Smooth muscle cell (in vitro differentiated cells): Measurements from ENCODE around the gene DUSP18. TPM values are rescaled to one million over a fixed set of nuclear protein-coding genes. Genes with fewer than 3 reads are reported as not detected.
"Not testable (repeated sequence)": the region's sequence is repeated elsewhere in the genome, so short reads cannot be mapped to it uniquely, and the experiment has no call there.

ENCODE experiments used
- DNase-seq: peaks from one replicate; lab custom pipeline; 2025; ENCODE audit not compliant: unreplicated experiment; lab: John Stamatoyannopoulos, UW
- H2AFZ ChIP-seq: fragments of 200-600 bp; sonication (generic); 2 replicates; pipeline ENCODE4 v1.6.0; 2016; ENCODE audit warnings: antibody characterized with exemption, low read depth, mild to moderate bottlenecking
- H3F3A ChIP-seq: fragments of 200-600 bp; sonication (generic); 2 replicates; pipeline ENCODE4 v1.6.0; 2017; ENCODE audit warnings: antibody characterized with exemption, low read depth
- H3K27ac ChIP-seq: fragments of 200-600 bp; sonication (generic); 2 replicates; pipeline ENCODE4 v1.5.1; 2016; ENCODE audit warnings: low read depth, mild to moderate bottlenecking
- H3K27me3 ChIP-seq: fragments of 200-600 bp; sonication (generic); 2 replicates; pipeline ENCODE4 v1.6.1; 2016; ENCODE audit warnings: low read depth, mild to moderate bottlenecking
- H3K36me3 ChIP-seq: fragments of 200-600 bp; sonication (generic); 2 replicates; pipeline ENCODE4 v1.5.1; 2016; ENCODE audit warnings: low read depth
- H3K4me1 ChIP-seq: fragments of 200-600 bp; sonication (generic); 2 replicates; pipeline ENCODE4 v1.5.1; 2016; ENCODE audit warnings: low read depth
- H3K4me2 ChIP-seq: fragments of 200-600 bp; sonication (generic); 2 replicates; pipeline ENCODE4 v1.6.0; 2016; ENCODE audit warnings: mild to moderate bottlenecking
- H3K4me3 ChIP-seq: fragments of 200-600 bp; sonication (generic); 2 replicates; pipeline ENCODE4 v1.5.1; 2016; ENCODE audit warnings: mild to moderate bottlenecking
- H3K79me2 ChIP-seq: fragments of 200-600 bp; sonication (generic); 2 replicates; pipeline ENCODE4 v1.6.0; 2016; ENCODE audit warnings: low read depth, mild to moderate bottlenecking
- H3K9ac ChIP-seq: fragments of 200-600 bp; sonication (generic); 2 replicates; pipeline ENCODE4 v1.6.0; 2016; ENCODE audit warnings: low read depth
- H3K9me3 ChIP-seq: fragments of 200-600 bp; sonication (generic); replicated peaks from 2 replicates; pipeline ENCODE4 v1.5.1; 2016; ENCODE audit warnings: low read depth
- H4K20me1 ChIP-seq: fragments of 200-600 bp; sonication (generic); 2 replicates; pipeline ENCODE4 v1.6.0; 2016; ENCODE audit warnings: low read depth
- CTCF ChIP-seq: fragments of 200-600 bp; sonication (generic); IDR thresholded peaks from 2 replicates; pipeline ENCODE4 v1.5.1; 2017; ENCODE audit warnings: borderline replicate concordance, mild to moderate bottlenecking, antibody characterized with exemption; ENCODE audit not compliant: insufficient read depth, poor library complexity, severe bottlenecking
- WGBS: methylation state at CpG from one replicate; pipeline ENCODE4 v1.1.7; 2016; ENCODE audit warnings: low lambda C conversion rate; 5-methylcytosine and 5-hydroxymethylcytosine counted together
- polyA plus RNA-seq: library from polyadenylated mRNA; unstranded; fragments of >200 nt; fragmentation: Nextera tagmentation; extraction: Ambion mirVana; gene quantifications from 2 replicates; pipeline ENCODE4 v1.2.1, GENCODE V29; 2016
- total RNA-seq: library from RNA; depleted of rRNA; stranded (reverse); fragments of >200 nt; gene quantifications from 2 replicates; pipeline ENCODE4 v1.2.3, GENCODE V29; 2014

DUSP18 gene
- total and polyA plus RNA-seq, 2 experiments from 2014 or later: 8.1 to 8.9 TPM

DNA sequence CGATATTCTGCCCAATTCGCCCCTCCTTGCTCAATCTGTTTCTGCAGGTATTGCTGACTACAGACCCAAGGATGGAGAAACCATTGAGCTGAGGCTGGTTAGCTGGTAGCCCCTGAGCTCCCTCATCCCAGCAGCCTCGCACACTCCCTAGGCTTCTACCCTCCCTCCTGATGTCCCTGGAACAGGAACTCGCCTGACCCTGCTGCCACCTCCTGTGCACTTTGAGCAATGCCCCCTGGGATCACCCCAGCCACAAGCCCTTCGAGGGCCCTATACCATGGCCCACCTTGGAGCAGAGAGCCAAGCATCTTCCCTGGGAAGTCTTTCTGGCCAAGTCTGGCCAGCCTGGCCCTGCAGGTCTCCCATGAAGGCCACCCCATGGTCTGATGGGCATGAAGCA lies 41.3 kb downstream of the DUSP18 start:
- Histone ChIP-seq H3K27ac (no peak overlapping the region), H3K36me3 (no peaks in the 10 kb centered on the region), H3K9me3 (no peaks in the 10 kb centered on the region), H3K27me3 (no peaks in the 10 kb centered on the region), H4K20me1 (no peaks in the 10 kb centered on the region), H3K9ac (no peak overlapping the region), H3K79me2 (no peaks in the 10 kb centered on the region), H3K4me3 (no peak overlapping the region), H3K4me2 (no peak overlapping the region), H3F3A (no peaks in the 10 kb centered on the region), H3K4me1 (no peaks in the 10 kb centered on the region), H2AFZ (no peak overlapping the region)
- WGBS: 81% methylated on average over 5 of the region's 5 CpGs
- TF ChIP-seq CTCF: no peak
- no peak for DNase-seq

DNA sequence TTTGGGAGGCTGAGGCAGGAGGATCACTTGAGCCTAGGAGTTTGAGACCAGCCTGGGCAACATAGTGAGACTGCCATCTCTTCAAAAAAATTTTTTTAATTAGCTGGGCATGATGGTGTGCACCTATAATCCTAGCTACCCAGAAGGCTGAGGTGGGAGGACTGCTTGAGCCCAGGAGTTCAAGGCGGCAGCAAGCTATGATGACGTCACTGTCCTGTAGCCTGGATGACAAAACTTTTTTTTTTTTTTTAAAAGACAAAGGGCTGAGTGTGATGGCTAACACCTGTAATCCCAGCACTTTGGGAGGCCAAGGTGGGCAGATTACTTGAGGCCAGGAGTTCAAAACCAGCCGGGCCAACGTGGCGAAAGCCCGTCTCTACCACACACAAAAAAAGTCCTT lies 47.8 kb downstream of the DUSP18 start:
- not testable (repeated sequence) for H3K4me3 ChIP-seq, H3K27ac ChIP-seq, H3K4me1 ChIP-seq, H3K9ac ChIP-seq, H3K4me2 ChIP-seq, H3K36me3 ChIP-seq, DNase-seq, H4K20me1 ChIP-seq, H3F3A ChIP-seq, H3K9me3 ChIP-seq, H3K79me2 ChIP-seq, H2AFZ ChIP-seq, H3K27me3 ChIP-seq
- WGBS: 97% methylated on average over 6 of the region's 6 CpGs

DNA sequence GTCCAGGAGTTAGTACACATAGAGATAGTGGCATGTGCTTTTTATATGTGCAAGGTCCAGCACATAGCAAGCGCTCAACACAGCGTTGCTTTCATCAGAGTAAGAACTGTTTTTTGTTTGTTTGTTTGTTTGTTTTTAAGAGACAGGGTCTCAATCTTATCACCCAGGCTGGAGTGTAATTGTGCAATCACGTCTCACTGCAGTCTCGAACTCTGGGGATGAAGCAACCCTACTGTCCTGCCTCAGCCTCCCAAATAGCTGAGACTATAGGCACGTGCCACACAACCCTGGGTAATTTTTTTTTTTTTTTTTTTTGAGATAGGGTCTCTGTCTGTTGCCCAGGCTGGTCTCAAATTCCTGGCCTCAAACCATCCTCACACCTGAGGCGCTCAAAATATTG lies 49.9 kb downstream of the DUSP18 start:
- H2AFZ ChIP-seq: no peak overlapping the region
- no peaks in the 10 kb centered on the region for H3K9me3 ChIP-seq
- H4K20me1 ChIP-seq: no peaks in the 10 kb centered on the region
- no peak overlapping the region for H3K9ac ChIP-seq
- no peak overlapping the region for H3K4me3 ChIP-seq
- H3F3A ChIP-seq: no peaks in the 10 kb centered on the region
- no peaks in the 10 kb centered on the region for H3K79me2 ChIP-seq
- no peak for TF ChIP-seq CTCF
- no peak for DNase-seq
- no peaks in the 10 kb centered on the region for H3K36me3 ChIP-seq
- H3K4me2 ChIP-seq: no peak overlapping the region
- no peaks in the 10 kb centered on the region for H3K27me3 ChIP-seq
- WGBS: 86% methylated on average over 6 of the region's 6 CpGs
- H3K27ac ChIP-seq: no peak overlapping the region
- no peaks in the 10 kb centered on the region for H3K4me1 ChIP-seq

- no peak overlapping the region for H2AFZ ChIP-seq
- H3K4me3 ChIP-seq: no peak overlapping the region
- no peaks in the 10 kb centered on the region for H3K79me2 ChIP-seq
- no peak for DNase-seq
- H3K4me1 ChIP-seq: no peaks in the 10 kb centered on the region
- H3K4me2 ChIP-seq: no peak overlapping the region
- H3K9ac ChIP-seq: no peak overlapping the region
- no peaks in the 10 kb centered on the region for H3F3A ChIP-seq
- H3K27me3 ChIP-seq: no peaks in the 10 kb centered on the region
- H3K36me3 ChIP-seq: no peaks in the 10 kb centered on the region
- H3K27ac ChIP-seq: no peak overlapping the region
- H4K20me1 ChIP-seq: no peaks in the 10 kb centered on the region
- whole genome bisulfite sequencing: 91% methylated on average over 6 of the region's 7 CpGs
- TF ChIP-seq CTCF: no peak
- H3K9me3 ChIP-seq: no peaks in the 10 kb centered on the region
Observed at GRCh38 chr22:30615543-30615954, 52.1 kb downstream of the DUSP18 start.
